Muscle of back (tissue), 11 donors: Measurements from ENCODE around the gene CBS. TPM values are rescaled to one million over a fixed set of nuclear protein-coding genes. Genes with fewer than 3 reads are reported as not detected.
"Not testable (repeated sequence)": the region's sequence is repeated elsewhere in the genome, so short reads cannot be mapped to it uniquely, and the experiment has no call there.

Experiments used
- DNase-seq, 3 donors: peaks; one replicate each; pipeline versions ENCODE4 v3.0.0 to v3.0.0-alpha.2; 2013
- polyA plus RNA-seq, 10 donors: library from polyadenylated mRNA; unstranded; fragments of 120-200 nt; gene quantifications; one replicate each; pipeline ENCODE4 v1.2.1, GENCODE V29; 2013; ENCODE audit not compliant: insufficient read length in 10 of 10

CBS gene
- polyA plus RNA-seq, 10 donors, result 2.9 to 10.2 (median 6.0) TPM

GRCh38 chr21:43069682-43070081 lies 6.0 kb downstream of the CBS start:
- not testable (repeated sequence) for DNase-seq

- not testable (repeated sequence) for DNase-seq
These were observed 7.6 kb downstream of the CBS start for GRCh38 chr21:43068065-43068464.

GRCh38 chr21:43066690-43067089 lies 8.9 kb downstream of the CBS start:
- not testable (repeated sequence) for DNase-seq

GRCh38 chr21:43065991-43066390 lies 9.6 kb downstream of the CBS start:
- not testable (repeated sequence) for DNase-seq

GRCh38 chr21:43064265-43064917 lies 11.2 kb downstream of the CBS start:
- DNase-seq, result not testable (repeated sequence)

GRCh38 chr21:43062955-43063664 lies 12.5 kb downstream of the CBS start:
- DNase-seq, result not testable (repeated sequence)

- DNase-seq, result not testable (repeated sequence)
These were observed 22.5 kb downstream of the CBS start for GRCh38 chr21:43053112-43053511.

- not testable (repeated sequence) for DNase-seq
These were observed 29.5 kb downstream of the CBS start for GRCh38 chr21:43045876-43046821.

- not testable (repeated sequence) for DNase-seq
These were observed 30.3 kb downstream of the CBS start for GRCh38 chr21:43045165-43045875.

- DNase-seq, result not testable (repeated sequence)
These were observed 31.1 kb downstream of the CBS start for GRCh38 chr21:43044547-43044946.

GRCh38 chr21:43043291-43043690 lies 32.3 kb downstream of the CBS start:
- DNase-seq, result not testable (repeated sequence)

GRCh38 chr21:43042169-43042568 lies 33.5 kb downstream of the CBS start:
- not testable (repeated sequence) for DNase-seq

- DNase-seq, result not testable (repeated sequence)
These were observed 37.0 kb downstream of the CBS start for GRCh38 chr21:43038659-43039044.

- DNase-seq, result not testable (repeated sequence)
These were observed 37.5 kb downstream of the CBS start for GRCh38 chr21:43037918-43038658.

- DNase-seq, result not testable (repeated sequence)
These were observed 38.7 kb downstream of the CBS start for GRCh38 chr21:43036889-43037288.

- DNase-seq, result no peak
These were observed 40.8 kb downstream of the CBS start for GRCh38 chr21:43034826-43035225.

GRCh38 chr21:43034101-43034500 lies 41.5 kb downstream of the CBS start:
- no peak for DNase-seq

GRCh38 chr21:43031121-43031619 lies 44.5 kb downstream of the CBS start:
- DNase-seq, result no peak

GRCh38 chr21:43029785-43030184 lies 45.9 kb downstream of the CBS start:
- DNase-seq, result no peak
